OCI-LY3 (cell line): ENCODE measurements around the gene RNF168.
"Not testable (repeated sequence)": the region's sequence is repeated elsewhere in the genome, so short reads cannot be mapped to it uniquely, and the experiment has no call there.

Source experiments
- H2AFZ ChIP-seq: fragments of 200-600, 300-600 bp; shearing (Covaris generic); 2 replicates; pipeline ENCODE4 v1.6.0; 2014; ENCODE audit warnings: antibody characterized with exemption, low read depth, low read length
- H3K27ac ChIP-seq: fragments of 200-600, 300-600 bp; sonication (generic); 2 replicates; pipeline ENCODE4 v1.5.1; 2014; ENCODE audit warnings: mild to moderate bottlenecking, low read length, moderate library complexity, mixed read lengths
- H3K27me3 ChIP-seq: fragments of 200-600, 300-600 bp; sonication (generic); 2 replicates; pipeline ENCODE4 v1.6.1; 2014; ENCODE audit warnings: low read depth, low read length, mixed read lengths
- H3K36me3 ChIP-seq: fragments of 200-600, 300-600 bp; sonication (generic); replicated peaks from 2 replicates; pipeline ENCODE3; 2014; ENCODE audit warnings: low read depth, low read length, mixed read lengths
- H3K4me1 ChIP-seq: fragments of 300-600, 200-600 bp; sonication (generic); 2 replicates; pipeline ENCODE4 v1.6.1; 2014; ENCODE audit warnings: low read length, mixed read lengths
- H3K4me2 ChIP-seq: fragments of 200-600, 300-600 bp; sonication (generic); 2 replicates; pipeline ENCODE4 v1.6.1; 2014; ENCODE audit warnings: low read length, mixed read lengths
- H3K4me3 ChIP-seq: fragments of 300-600, 200-600 bp; sonication (generic); 2 replicates; pipeline ENCODE4 v1.5.1; 2014; ENCODE audit warnings: antibody characterized with exemption, mild to moderate bottlenecking, low read length, moderate library complexity
- H3K79me2 ChIP-seq: fragments of 300-600, 200-600 bp; shearing (Covaris generic); 2 replicates; pipeline ENCODE4 v1.6.1; 2014; ENCODE audit warnings: mild to moderate bottlenecking, low read length, mixed read lengths
- H3K9ac ChIP-seq: fragments of 300-600, 200-600 bp; shearing (Covaris generic); 2 replicates; pipeline ENCODE4 v1.6.0; 2014; ENCODE audit warnings: mild to moderate bottlenecking, low read length, moderate library complexity
- H3K9me3 ChIP-seq: fragments of 200-600, 300-600 bp; shearing (Covaris generic); 2 replicates; pipeline ENCODE4 v1.6.1; 2014; ENCODE audit warnings: low read length, mixed read lengths; ENCODE audit not compliant: insufficient read depth
- H4K20me1 ChIP-seq: fragments of 200-600, 300-600 bp; sonication (generic); 2 replicates; pipeline ENCODE4 v1.6.1; 2016; ENCODE audit warnings: low read length, mixed read lengths; ENCODE audit not compliant: insufficient read depth
- CTCF ChIP-seq: fragments of 200-600, 300-600 bp; sonication (generic); IDR thresholded peaks from 2 replicates; pipeline ENCODE4 v1.5.1; 2014; ENCODE audit warnings: antibody characterized with exemption, low read length, low read depth
- EZH2phosphoT487 ChIP-seq: fragments of 200-600 bp; shearing (Covaris generic); IDR thresholded peaks from 2 replicates; pipeline ENCODE4 v1.6.1; 2018; ENCODE audit warnings: antibody characterized with exemption, mixed run types, low read depth

RNF168 gene

GRCh38 chr3:196463478-196463756 is 40.2 kb downstream of the RNF168 start:
- no peak overlapping the region for H3K4me3 ChIP-seq
- no peaks in the 10 kb centered on the region for H4K20me1 ChIP-seq
- H3K27me3 ChIP-seq = no peaks in the 10 kb centered on the region
- H3K9me3 ChIP-seq = no peaks in the 10 kb centered on the region
- peaks cover 4% of the 10 kb centered on the region for H3K36me3 ChIP-seq
- H3K4me2 ChIP-seq = no peak overlapping the region
- no peak overlapping the region for H2AFZ ChIP-seq
- TF ChIP-seq CTCF (no peak), EZH2phosphoT487 (no peak)
- H3K27ac ChIP-seq = no peak overlapping the region
- no peaks in the 10 kb centered on the region for H3K79me2 ChIP-seq
- H3K4me1 ChIP-seq = no peaks in the 10 kb centered on the region
- H3K9ac ChIP-seq = no peak overlapping the region

- not testable (repeated sequence) for H3K27ac ChIP-seq, H3K4me2 ChIP-seq, H3K79me2 ChIP-seq, H3K4me3 ChIP-seq, H3K36me3 ChIP-seq, H4K20me1 ChIP-seq, H3K9ac ChIP-seq, H2AFZ ChIP-seq, H3K27me3 ChIP-seq, H3K4me1 ChIP-seq, H3K9me3 ChIP-seq
These were observed 40.7 kb downstream of the RNF168 start for GRCh38 chr3:196462680-196463477.

DNA sequence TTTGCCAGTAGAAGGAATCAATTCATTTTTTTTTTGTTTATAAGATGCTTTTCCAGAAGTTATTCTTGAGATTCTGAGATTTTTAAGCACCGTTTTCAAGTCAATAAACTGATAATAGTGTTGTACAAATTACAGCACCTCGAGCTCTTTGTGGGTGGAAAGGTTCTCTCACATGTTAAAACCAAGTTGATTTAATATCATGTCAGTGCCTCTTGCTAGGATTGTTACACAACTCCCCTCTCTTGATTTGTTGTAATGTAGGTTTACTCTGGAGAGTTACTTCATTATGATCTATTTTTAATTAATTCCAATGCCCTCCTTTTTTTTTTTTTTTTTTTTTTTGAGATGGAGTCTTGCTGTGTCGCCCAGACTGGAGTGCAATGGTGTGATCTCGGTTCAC is 45.5 kb downstream of the RNF168 start:
- TF ChIP-seq CTCF (no peak), EZH2phosphoT487 (no peak)
- no peak overlapping the region for H3K4me2 ChIP-seq
- no peak overlapping the region for H3K4me3 ChIP-seq
- no peaks in the 10 kb centered on the region for H3K79me2 ChIP-seq
- H2AFZ ChIP-seq = no peak overlapping the region
- H3K9ac ChIP-seq = no peak overlapping the region
- H3K36me3 ChIP-seq = no peaks in the 10 kb centered on the region
- no peak overlapping the region for H3K27ac ChIP-seq
- no peaks in the 10 kb centered on the region for H3K9me3 ChIP-seq
- H3K4me1 ChIP-seq = no peaks in the 10 kb centered on the region
- no peaks in the 10 kb centered on the region for H4K20me1 ChIP-seq
- no peaks in the 10 kb centered on the region for H3K27me3 ChIP-seq

DNA sequence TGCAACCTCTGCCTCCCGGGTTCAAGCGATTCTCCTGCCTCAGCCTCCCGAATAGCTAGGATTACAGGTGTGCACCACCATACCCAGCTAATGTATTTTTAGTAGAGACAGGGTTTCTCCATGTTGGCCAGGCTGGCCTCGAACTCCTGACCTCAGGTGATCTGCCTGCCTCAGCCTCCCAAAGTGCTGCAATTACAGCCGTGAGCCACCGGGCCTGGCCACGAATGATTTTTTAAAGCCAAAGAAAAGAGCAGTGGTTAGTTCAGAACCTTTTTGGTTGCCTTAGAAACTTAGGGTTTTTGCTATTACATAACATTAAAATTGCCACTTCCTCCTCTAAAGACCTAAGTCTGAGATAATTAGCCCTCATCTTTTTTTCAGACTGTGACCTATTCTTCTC is 46.1 kb downstream of the RNF168 start:
- H3K27ac ChIP-seq, H3K79me2 ChIP-seq, H3K27me3 ChIP-seq, H3K4me3 ChIP-seq, H3K36me3 ChIP-seq, H3K4me2 ChIP-seq, H3K9ac ChIP-seq, H3K9me3 ChIP-seq, H2AFZ ChIP-seq, H4K20me1 ChIP-seq, H3K4me1 ChIP-seq: not testable (repeated sequence)

GRCh38 chr3:196454935-196455334 is 48.6 kb downstream of the RNF168 start:
- Histone ChIP-seq H3K36me3 (no peaks in the 10 kb centered on the region), H3K9ac (no peak overlapping the region), H3K27ac (no peak overlapping the region)

More at GRCh38 chr3:196454935-196455334, 48.6 kb downstream of the RNF168 start:
- H3K79me2 ChIP-seq = no peaks in the 10 kb centered on the region
- no peak overlapping the region for H3K4me2 ChIP-seq
- no peaks in the 10 kb centered on the region for H3K27me3 ChIP-seq
- TF ChIP-seq CTCF = no peak
- no peak for TF ChIP-seq EZH2phosphoT487
- H3K4me1 ChIP-seq = no peaks in the 10 kb centered on the region
- H2AFZ ChIP-seq = no peak overlapping the region
- H3K4me3 ChIP-seq = no peak overlapping the region
- no peaks in the 10 kb centered on the region for H4K20me1 ChIP-seq
- no peaks in the 10 kb centered on the region for H3K9me3 ChIP-seq
